Liver (tissue), 3 donors: ENCODE results near the gene STX16.

Experiments used
- FOXA1 ChIP-seq: IDR thresholded peaks from 2 replicates; pipeline ENCODE4 v1.6.1; 2016; ENCODE audit warnings: antibody characterized with exemption
- HNF4G ChIP-seq: IDR thresholded peaks from 2 replicates; pipeline ENCODE4 v1.6.1; 2016; ENCODE audit warnings: antibody characterized with exemption
- JUND ChIP-seq, 2 donors: IDR thresholded peaks; 2 replicates each; pipeline ENCODE4 v1.6.1; 2016; ENCODE audit warnings: antibody characterized with exemption in 2 of 2
- RAD21 ChIP-seq, 2 donors: IDR thresholded peaks; 2 replicates each; pipeline ENCODE4 v1.6.1; 2016; ENCODE audit warnings: antibody characterized with exemption in 2 of 2, mild to moderate bottlenecking in 2 of 2
- REST ChIP-seq: IDR thresholded peaks from 2 replicates; pipeline ENCODE4 v1.6.1; 2016; ENCODE audit warnings: antibody characterized with exemption, mild to moderate bottlenecking
- SP1 ChIP-seq: IDR thresholded peaks from 2 replicates; pipeline ENCODE4 v1.6.1; 2018; ENCODE audit warnings: antibody characterized with exemption, mild to moderate bottlenecking
- YY1 ChIP-seq: IDR thresholded peaks from 2 replicates; pipeline ENCODE4 v1.6.1; 2016; ENCODE audit warnings: antibody characterized with exemption, mild to moderate bottlenecking
- TF ChIP-seq, protein P1 (sequence below): IDR thresholded peaks from 2 replicates; pipeline ENCODE4 v1.6.1; 2016; ENCODE audit warnings: antibody characterized with exemption
- TF ChIP-seq, protein P2 (sequence below): fragments of 150-350 bp; IDR thresholded peaks from 2 replicates; pipeline ENCODE4 v1.5.1; 2017; ENCODE audit warnings: improper control_type of control experiment, low read depth, low read length; ENCODE audit not compliant: missing input control
- TF ChIP-seq, protein P3 (sequence below): IDR thresholded peaks from 2 replicates; pipeline ENCODE4 v1.6.1; 2016; ENCODE audit warnings: antibody characterized with exemption
- donor health status: healthy.
- donor health status: healthy.

GRCh38 chr20:58614366-58614765 lies 36.7 kb upstream of the STX16 start:
- TF ChIP-seq, protein P1, sequence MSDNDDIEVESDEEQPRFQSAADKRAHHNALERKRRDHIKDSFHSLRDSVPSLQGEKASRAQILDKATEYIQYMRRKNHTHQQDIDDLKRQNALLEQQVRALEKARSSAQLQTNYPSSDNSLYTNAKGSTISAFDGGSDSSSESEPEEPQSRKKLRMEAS = no peak
- TF ChIP-seq, protein P2, sequence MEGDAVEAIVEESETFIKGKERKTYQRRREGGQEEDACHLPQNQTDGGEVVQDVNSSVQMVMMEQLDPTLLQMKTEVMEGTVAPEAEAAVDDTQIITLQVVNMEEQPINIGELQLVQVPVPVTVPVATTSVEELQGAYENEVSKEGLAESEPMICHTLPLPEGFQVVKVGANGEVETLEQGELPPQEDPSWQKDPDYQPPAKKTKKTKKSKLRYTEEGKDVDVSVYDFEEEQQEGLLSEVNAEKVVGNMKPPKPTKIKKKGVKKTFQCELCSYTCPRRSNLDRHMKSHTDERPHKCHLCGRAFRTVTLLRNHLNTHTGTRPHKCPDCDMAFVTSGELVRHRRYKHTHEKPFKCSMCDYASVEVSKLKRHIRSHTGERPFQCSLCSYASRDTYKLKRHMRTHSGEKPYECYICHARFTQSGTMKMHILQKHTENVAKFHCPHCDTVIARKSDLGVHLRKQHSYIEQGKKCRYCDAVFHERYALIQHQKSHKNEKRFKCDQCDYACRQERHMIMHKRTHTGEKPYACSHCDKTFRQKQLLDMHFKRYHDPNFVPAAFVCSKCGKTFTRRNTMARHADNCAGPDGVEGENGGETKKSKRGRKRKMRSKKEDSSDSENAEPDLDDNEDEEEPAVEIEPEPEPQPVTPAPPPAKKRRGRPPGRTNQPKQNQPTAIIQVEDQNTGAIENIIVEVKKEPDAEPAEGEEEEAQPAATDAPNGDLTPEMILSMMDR = no peak
- TF ChIP-seq REST (no peak), RAD21 (IDR thresholded peaks at IDR 0.05) (no peak), SP1 (no peak), YY1 (no peak), HNF4G (no peak), JUND (IDR thresholded peaks at IDR 0.05) (no peak), FOXA1 (no peak)
- TF ChIP-seq, protein P3, sequence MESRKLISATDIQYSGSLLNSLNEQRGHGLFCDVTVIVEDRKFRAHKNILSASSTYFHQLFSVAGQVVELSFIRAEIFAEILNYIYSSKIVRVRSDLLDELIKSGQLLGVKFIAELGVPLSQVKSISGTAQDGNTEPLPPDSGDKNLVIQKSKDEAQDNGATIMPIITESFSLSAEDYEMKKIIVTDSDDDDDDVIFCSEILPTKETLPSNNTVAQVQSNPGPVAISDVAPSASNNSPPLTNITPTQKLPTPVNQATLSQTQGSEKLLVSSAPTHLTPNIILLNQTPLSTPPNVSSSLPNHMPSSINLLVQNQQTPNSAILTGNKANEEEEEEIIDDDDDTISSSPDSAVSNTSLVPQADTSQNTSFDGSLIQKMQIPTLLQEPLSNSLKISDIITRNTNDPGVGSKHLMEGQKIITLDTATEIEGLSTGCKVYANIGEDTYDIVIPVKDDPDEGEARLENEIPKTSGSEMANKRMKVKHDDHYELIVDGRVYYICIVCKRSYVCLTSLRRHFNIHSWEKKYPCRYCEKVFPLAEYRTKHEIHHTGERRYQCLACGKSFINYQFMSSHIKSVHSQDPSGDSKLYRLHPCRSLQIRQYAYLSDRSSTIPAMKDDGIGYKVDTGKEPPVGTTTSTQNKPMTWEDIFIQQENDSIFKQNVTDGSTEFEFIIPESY = no peak
